HEK293 (cell line): ENCODE data around the gene DSE.

ENCODE experiments used
- BCL11A ChIP-seq: fragments of 450-650 bp; formaldehyde crosslinking; IDR thresholded peaks from 2 replicates; pipeline ENCODE4 v1.5.1; 2016; ENCODE audit warnings: low read depth, missing biosample characterization, missing genetic modification characterization
- CTCF ChIP-seq: fragments of 450-650 bp; formaldehyde crosslinking; IDR thresholded peaks from 2 replicates; pipeline ENCODE4 v1.5.1; 2016; ENCODE audit warnings: missing biosample characterization, missing genetic modification characterization
- GLI4 ChIP-seq: fragments of 450-650 bp; formaldehyde crosslinking; IDR thresholded peaks from 2 replicates; pipeline ENCODE4 v1.5.1; 2016; ENCODE audit warnings: missing biosample characterization, missing genetic modification characterization
- IKZF3 ChIP-seq: fragments of 450-650 bp; IDR thresholded peaks from 2 replicates; pipeline ENCODE4 v1.5.0; 2018; ENCODE audit warnings: missing biosample characterization, mild to moderate bottlenecking, missing genetic modification characterization, moderate library complexity
- TCF7L2 ChIP-seq: IDR thresholded peaks from 2 replicates; pipeline ENCODE4 v1.6.1; 2011; ENCODE audit warnings: low read depth, mild to moderate bottlenecking, inconsistent platforms, low read length, moderate library complexity, borderline replicate concordance
- ZBTB44 ChIP-seq: fragments of 450-650 bp; IDR thresholded peaks from 2 replicates; pipeline ENCODE4 v1.5.1; 2018; ENCODE audit warnings: missing biosample characterization, mild to moderate bottlenecking, missing genetic modification characterization
- ZBTB48 ChIP-seq: fragments of 450-650 bp; formaldehyde crosslinking; IDR thresholded peaks from 2 replicates; pipeline ENCODE4 v1.5.1; 2016; ENCODE audit warnings: missing biosample characterization, missing genetic modification characterization
- ZNF174 ChIP-seq: fragments of 450-650 bp; formaldehyde crosslinking; IDR thresholded peaks from 2 replicates; pipeline ENCODE4 v1.5.0; 2017; ENCODE audit warnings: missing biosample characterization, mild to moderate bottlenecking, missing genetic modification characterization
- ZNF292 ChIP-seq: fragments of 450-650 bp; formaldehyde crosslinking; IDR thresholded peaks from 2 replicates; pipeline ENCODE4 v1.5.1; 2016; ENCODE audit warnings: low read depth, missing biosample characterization, missing genetic modification characterization, borderline replicate concordance
- TF ChIP-seq, protein P1 (sequence below): fragments of 450-650 bp; formaldehyde crosslinking; IDR thresholded peaks from 2 replicates; pipeline ENCODE4 v1.5.1; 2016; ENCODE audit warnings: missing biosample characterization, missing genetic modification characterization
- TF ChIP-seq, protein P2 (sequence below): fragments of 450-650 bp; formaldehyde crosslinking; IDR thresholded peaks from 2 replicates; pipeline ENCODE4 v1.5.1; 2017; ENCODE audit warnings: missing biosample characterization, mild to moderate bottlenecking, missing genetic modification characterization, moderate library complexity
- TF ChIP-seq, protein P3 (sequence below): fragments of 450-650 bp; formaldehyde crosslinking; IDR thresholded peaks from 2 replicates; pipeline ENCODE4 v1.5.1; 2017; ENCODE audit warnings: missing biosample characterization, missing genetic modification characterization

GRCh38 chr6:116447052-116447451 lies 76.3 kb downstream of the DSE start:
- no peak for TF ChIP-seq IKZF3 (tag by site-specific recombination)
- TF ChIP-seq CTCF, result no peak
- TF ChIP-seq, protein P1, sequence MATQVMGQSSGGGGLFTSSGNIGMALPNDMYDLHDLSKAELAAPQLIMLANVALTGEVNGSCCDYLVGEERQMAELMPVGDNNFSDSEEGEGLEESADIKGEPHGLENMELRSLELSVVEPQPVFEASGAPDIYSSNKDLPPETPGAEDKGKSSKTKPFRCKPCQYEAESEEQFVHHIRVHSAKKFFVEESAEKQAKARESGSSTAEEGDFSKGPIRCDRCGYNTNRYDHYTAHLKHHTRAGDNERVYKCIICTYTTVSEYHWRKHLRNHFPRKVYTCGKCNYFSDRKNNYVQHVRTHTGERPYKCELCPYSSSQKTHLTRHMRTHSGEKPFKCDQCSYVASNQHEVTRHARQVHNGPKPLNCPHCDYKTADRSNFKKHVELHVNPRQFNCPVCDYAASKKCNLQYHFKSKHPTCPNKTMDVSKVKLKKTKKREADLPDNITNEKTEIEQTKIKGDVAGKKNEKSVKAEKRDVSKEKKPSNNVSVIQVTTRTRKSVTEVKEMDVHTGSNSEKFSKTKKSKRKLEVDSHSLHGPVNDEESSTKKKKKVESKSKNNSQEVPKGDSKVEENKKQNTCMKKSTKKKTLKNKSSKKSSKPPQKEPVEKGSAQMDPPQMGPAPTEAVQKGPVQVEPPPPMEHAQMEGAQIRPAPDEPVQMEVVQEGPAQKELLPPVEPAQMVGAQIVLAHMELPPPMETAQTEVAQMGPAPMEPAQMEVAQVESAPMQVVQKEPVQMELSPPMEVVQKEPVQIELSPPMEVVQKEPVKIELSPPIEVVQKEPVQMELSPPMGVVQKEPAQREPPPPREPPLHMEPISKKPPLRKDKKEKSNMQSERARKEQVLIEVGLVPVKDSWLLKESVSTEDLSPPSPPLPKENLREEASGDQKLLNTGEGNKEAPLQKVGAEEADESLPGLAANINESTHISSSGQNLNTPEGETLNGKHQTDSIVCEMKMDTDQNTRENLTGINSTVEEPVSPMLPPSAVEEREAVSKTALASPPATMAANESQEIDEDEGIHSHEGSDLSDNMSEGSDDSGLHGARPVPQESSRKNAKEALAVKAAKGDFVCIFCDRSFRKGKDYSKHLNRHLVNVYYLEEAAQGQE (tag by site-specific recombination), result no peak
- no peak for TF ChIP-seq ZBTB44 (tag by site-specific recombination)
- TF ChIP-seq ZNF174, result no peak
- TF ChIP-seq TCF7L2, result no peak
- TF ChIP-seq, protein P2, sequence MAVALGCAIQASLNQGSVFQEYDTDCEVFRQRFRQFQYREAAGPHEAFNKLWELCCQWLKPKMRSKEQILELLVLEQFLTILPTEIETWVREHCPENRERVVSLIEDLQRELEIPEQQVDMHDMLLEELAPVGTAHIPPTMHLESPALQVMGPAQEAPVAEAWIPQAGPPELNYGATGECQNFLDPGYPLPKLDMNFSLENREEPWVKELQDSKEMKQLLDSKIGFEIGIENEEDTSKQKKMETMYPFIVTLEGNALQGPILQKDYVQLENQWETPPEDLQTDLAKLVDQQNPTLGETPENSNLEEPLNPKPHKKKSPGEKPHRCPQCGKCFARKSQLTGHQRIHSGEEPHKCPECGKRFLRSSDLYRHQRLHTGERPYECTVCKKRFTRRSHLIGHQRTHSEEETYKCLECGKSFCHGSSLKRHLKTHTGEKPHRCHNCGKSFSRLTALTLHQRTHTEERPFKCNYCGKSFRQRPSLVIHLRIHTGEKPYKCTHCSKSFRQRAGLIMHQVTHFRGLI (tag by site-specific recombination), result no peak
- TF ChIP-seq, protein P3, sequence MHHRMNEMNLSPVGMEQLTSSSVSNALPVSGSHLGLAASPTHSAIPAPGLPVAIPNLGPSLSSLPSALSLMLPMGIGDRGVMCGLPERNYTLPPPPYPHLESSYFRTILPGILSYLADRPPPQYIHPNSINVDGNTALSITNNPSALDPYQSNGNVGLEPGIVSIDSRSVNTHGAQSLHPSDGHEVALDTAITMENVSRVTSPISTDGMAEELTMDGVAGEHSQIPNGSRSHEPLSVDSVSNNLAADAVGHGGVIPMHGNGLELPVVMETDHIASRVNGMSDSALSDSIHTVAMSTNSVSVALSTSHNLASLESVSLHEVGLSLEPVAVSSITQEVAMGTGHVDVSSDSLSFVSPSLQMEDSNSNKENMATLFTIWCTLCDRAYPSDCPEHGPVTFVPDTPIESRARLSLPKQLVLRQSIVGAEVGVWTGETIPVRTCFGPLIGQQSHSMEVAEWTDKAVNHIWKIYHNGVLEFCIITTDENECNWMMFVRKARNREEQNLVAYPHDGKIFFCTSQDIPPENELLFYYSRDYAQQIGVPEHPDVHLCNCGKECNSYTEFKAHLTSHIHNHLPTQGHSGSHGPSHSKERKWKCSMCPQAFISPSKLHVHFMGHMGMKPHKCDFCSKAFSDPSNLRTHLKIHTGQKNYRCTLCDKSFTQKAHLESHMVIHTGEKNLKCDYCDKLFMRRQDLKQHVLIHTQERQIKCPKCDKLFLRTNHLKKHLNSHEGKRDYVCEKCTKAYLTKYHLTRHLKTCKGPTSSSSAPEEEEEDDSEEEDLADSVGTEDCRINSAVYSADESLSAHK, result no peak
- no peak for TF ChIP-seq ZNF292 (tag by site-specific recombination)
- TF ChIP-seq GLI4, result no peak
- TF ChIP-seq ZBTB48 (tag by site-specific recombination), result no peak
- no peak for TF ChIP-seq BCL11A
